HCT116 (cell line): Measurements from ENCODE around the gene MEIOSIN.

Experiments used
- ELF1 ChIP-seq: IDR thresholded peaks from 2 replicates; pipeline ENCODE4 v1.6.1; 2012; ENCODE audit warnings: low read depth, borderline replicate concordance
- EZH2phosphoT487 ChIP-seq: fragments of 200-600 bp; IDR thresholded peaks from 2 replicates; pipeline ENCODE4 v1.6.1; 2018; ENCODE audit warnings: antibody characterized with exemption, borderline replicate concordance
- POLR2A ChIP-seq: IDR thresholded peaks from 2 replicates; pipeline ENCODE4 v1.7.0; 2011; ENCODE audit warnings: borderline replicate concordance; ENCODE audit not compliant: insufficient read depth, insufficient read length; ENCODE audit errors: extremely low read depth
- SRF ChIP-seq: IDR thresholded peaks from 2 replicates; pipeline ENCODE4 v1.6.1; 2012; ENCODE audit warnings: low read depth
- TF ChIP-seq, protein P1 (sequence below), 3 experiments: fragments of 200-600 bp in 1 of 3; sonication (generic) in 1 of 3; IDR thresholded peaks in 2 of 3; conservative IDR thresholded peaks in 1 of 3; 2 replicates each; pipeline ENCODE4 v1.5.1; 2012 to 2017; ENCODE audit warnings: low read depth in 2 of 3, low read length in 2 of 3, antibody characterized with exemption in 1 of 3, borderline replicate concordance in 1 of 3, control low read depth in 1 of 3, mild to moderate bottlenecking in 1 of 3, mixed read lengths in 1 of 3, mixed run types in 1 of 3, moderate library complexity in 1 of 3; ENCODE audit not compliant: insufficient read depth in 1 of 3
- TF ChIP-seq, protein P2 (sequence below): IDR thresholded peaks from 2 replicates; pipeline ENCODE4 v1.6.1; 2012; ENCODE audit warnings: low read depth

- no peak for TF ChIP-seq SRF
- TF ChIP-seq ELF1 = no peak
- TF ChIP-seq, protein P1, sequence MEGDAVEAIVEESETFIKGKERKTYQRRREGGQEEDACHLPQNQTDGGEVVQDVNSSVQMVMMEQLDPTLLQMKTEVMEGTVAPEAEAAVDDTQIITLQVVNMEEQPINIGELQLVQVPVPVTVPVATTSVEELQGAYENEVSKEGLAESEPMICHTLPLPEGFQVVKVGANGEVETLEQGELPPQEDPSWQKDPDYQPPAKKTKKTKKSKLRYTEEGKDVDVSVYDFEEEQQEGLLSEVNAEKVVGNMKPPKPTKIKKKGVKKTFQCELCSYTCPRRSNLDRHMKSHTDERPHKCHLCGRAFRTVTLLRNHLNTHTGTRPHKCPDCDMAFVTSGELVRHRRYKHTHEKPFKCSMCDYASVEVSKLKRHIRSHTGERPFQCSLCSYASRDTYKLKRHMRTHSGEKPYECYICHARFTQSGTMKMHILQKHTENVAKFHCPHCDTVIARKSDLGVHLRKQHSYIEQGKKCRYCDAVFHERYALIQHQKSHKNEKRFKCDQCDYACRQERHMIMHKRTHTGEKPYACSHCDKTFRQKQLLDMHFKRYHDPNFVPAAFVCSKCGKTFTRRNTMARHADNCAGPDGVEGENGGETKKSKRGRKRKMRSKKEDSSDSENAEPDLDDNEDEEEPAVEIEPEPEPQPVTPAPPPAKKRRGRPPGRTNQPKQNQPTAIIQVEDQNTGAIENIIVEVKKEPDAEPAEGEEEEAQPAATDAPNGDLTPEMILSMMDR (IDR thresholded peaks at IDR 0.05 in 2 of 3, conservative IDR thresholded peaks at IDR 0.05 in 1 of 3; ENCODE audit: borderline replicate concordance in 1 of 3, insufficient read depth in 1 of 3, low read depth in 2 of 3, low read length in 2 of 3) = no peak
- TF ChIP-seq, protein P2, sequence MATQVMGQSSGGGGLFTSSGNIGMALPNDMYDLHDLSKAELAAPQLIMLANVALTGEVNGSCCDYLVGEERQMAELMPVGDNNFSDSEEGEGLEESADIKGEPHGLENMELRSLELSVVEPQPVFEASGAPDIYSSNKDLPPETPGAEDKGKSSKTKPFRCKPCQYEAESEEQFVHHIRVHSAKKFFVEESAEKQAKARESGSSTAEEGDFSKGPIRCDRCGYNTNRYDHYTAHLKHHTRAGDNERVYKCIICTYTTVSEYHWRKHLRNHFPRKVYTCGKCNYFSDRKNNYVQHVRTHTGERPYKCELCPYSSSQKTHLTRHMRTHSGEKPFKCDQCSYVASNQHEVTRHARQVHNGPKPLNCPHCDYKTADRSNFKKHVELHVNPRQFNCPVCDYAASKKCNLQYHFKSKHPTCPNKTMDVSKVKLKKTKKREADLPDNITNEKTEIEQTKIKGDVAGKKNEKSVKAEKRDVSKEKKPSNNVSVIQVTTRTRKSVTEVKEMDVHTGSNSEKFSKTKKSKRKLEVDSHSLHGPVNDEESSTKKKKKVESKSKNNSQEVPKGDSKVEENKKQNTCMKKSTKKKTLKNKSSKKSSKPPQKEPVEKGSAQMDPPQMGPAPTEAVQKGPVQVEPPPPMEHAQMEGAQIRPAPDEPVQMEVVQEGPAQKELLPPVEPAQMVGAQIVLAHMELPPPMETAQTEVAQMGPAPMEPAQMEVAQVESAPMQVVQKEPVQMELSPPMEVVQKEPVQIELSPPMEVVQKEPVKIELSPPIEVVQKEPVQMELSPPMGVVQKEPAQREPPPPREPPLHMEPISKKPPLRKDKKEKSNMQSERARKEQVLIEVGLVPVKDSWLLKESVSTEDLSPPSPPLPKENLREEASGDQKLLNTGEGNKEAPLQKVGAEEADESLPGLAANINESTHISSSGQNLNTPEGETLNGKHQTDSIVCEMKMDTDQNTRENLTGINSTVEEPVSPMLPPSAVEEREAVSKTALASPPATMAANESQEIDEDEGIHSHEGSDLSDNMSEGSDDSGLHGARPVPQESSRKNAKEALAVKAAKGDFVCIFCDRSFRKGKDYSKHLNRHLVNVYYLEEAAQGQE = no peak
- TF ChIP-seq EZH2phosphoT487 = no peak
- no peak for TF ChIP-seq POLR2A
Observed at GRCh38 chr19:45701676-45702075, 31.6 kb upstream of the MEIOSIN start.
